ENCODE measurements around the gene VWA8.
A peak's percentile ranks its signal among the peaks of the same experiment; 100 is the strongest.
"Not testable (repeated sequence)": the region's sequence is repeated elsewhere in the genome, so short reads cannot be mapped to it uniquely, and the experiment has no call there.

Gene VWA8

GRCh38 chr13:41546372-41547190 lies 414.3 kb downstream of the VWA8 start:
- DNase-seq: no peak

GRCh38 chr13:41545432-41545707 lies 415.5 kb downstream of the VWA8 start:
- no peak for DNase-seq

DNA sequence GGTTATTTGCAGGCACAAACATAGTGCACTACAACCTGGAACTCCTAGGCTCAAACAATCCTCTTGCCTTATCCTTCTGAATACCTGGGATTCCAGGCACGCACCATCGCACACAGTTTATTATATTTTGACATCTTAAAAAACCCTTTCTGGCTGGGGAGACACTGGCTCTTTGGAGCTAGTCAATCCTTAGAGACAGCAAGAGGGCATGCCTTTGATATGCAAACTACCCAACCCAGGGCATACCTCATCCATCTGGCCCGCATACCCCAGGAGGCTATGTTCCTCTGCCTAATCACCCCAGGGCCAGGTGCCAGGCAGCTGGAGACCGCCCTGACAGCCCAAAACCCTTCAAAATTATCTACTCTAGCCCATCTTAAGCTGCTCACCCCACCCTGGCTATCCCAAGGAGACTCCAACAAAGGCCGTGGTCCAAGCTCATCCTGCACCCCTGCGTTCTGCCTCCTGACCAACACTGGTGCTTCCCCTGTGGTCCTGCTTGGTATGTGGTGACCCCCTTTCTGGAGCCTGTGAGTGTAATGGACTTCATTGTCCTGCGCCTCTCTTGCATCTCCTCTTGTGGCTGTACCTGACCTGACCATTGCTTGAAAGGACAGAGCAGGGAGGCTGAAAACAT lies 417.1 kb downstream of the VWA8 start:
- DNase-seq: no peak

DNA sequence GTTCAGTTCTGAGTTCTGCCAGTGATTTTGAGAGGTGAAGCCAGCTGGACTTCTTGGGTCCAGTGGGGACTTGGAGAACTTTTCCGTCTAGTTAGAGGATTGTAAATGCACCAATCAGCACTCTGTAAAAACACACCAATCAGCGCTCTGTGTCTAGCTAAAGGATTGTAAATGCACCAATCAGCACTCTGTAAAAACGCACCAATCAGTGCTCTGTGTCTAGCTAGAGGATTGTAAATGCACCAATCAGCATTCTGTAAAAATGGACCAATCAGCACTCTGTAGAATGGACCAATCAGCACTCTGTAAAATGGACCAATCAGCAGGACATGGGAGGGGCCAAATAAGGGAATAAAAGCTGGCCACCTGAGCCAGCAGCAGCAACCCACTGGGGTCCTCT lies 418.1 kb downstream of the VWA8 start:
- not testable (repeated sequence) for DNase-seq

DNA sequence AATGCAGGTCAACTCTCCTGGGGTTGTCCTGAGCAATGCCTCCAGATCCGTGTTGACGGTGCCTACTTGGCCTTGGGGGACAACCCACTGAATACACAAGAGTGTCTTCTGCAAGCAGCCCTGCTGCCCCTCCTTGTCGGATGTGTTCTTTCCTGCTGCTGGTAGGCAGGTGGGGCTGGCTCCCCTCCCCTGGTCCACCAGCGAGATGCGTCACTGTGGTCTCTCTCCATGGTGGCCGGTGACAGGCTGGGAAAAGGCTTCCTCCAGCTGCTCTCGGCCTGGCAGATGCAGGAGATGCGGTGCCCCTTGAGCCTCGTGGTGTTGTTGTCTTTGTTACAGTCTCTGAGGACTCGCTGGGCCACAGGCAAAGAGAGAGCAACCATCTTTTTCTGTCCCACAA lies 418.6 kb downstream of the VWA8 start:
- no peak for DNase-seq

DNA sequence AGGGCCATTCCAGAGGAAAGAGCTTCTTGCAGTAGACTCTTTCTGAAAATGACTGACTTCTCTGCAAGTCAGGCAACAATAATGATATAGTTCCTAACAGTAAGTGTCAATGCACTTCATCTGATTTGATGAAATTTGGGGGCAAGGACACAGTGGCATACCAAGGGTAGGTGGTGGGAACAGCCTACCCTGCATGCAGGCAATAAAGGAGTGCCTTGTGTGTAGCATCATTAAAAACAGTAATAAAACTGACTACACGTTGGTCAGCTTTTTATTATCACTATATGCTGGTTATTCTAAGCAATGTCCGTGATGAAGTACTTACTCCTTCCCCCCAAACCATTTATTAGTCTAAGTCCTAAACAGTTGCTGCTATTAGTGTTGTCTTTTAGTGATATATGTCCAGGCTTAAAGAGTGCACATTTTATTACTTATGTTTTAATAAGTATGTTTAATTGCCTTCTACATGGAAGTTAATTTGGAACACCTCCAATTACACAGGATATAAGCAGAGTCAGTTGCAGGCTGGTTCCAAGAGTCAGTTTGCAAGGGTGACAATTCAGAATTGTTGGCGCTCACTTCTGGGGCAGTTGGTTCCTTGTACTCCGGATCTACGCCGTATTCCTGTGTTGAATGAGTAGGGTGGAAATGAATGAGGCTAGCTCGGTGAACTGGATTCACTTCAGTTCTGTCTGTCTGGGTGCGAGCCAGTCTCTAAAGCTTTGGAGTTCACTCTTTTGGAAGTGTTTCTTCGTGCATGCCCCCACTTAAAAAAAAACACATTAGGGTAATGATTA lies 419.6 kb downstream of the VWA8 start:
- no peak for DNase-seq

GRCh38 chr13:41540240-41540639 lies 420.7 kb downstream of the VWA8 start:
- DNase-seq: peak; percentile 7

DNA sequence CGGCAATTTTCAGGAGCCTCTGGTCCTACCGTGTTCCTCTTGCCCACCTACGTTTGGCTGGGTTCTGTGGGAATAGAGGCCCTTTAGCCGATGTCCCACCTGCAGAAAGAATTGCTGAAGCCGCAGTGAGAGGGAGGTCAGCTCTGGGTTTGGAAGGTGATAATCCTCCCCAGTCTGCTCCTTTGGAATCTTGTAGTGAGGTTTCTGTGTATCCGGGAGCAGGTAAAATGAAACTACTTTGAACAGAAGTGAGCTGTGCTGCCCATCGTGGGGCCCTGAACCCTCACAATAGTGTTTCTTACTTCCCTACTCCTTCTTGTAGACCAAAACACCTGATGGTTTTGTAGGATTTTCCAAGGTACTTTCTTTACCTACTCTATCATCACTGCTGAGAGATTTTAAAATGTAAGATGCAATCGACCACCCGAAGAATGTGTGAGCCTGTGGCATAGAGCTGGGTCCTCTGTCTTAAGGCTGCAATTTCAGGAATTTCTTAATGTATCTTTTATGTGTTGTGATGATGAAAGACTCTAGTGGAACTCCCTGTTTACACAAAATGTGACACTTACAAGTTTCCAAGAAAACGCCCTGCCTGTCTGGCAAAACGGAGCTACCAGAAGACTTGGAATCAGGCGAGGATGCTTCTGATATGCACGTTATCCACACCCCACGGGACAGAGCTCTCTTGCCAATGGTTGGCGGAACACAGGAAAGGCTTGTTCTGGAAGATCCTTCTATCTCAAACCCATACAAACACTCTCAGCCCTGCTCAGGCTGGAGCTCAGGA lies 427.4 kb downstream of the VWA8 start:
- no peak for DNase-seq

DNA sequence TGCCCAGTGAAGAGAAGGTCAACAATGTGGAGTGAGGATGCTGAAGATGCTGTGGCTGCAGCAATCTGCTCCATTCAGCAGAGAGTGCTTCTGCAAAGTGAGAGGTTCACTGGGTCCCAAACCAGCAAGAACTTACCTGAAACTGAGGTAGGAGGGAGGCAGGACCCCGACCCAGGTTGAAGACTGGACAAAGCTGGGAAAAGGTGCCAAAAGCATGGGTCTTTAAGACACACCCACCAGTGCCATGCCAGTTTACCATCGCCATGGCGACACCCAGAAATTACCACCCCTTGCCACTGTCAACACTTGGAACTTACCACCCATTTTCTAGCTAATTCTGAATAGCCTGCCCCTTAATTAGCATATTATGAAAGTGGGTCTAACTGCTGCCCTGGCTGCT lies 432.9 kb downstream of the VWA8 start:
- no peak for DNase-seq

DNA sequence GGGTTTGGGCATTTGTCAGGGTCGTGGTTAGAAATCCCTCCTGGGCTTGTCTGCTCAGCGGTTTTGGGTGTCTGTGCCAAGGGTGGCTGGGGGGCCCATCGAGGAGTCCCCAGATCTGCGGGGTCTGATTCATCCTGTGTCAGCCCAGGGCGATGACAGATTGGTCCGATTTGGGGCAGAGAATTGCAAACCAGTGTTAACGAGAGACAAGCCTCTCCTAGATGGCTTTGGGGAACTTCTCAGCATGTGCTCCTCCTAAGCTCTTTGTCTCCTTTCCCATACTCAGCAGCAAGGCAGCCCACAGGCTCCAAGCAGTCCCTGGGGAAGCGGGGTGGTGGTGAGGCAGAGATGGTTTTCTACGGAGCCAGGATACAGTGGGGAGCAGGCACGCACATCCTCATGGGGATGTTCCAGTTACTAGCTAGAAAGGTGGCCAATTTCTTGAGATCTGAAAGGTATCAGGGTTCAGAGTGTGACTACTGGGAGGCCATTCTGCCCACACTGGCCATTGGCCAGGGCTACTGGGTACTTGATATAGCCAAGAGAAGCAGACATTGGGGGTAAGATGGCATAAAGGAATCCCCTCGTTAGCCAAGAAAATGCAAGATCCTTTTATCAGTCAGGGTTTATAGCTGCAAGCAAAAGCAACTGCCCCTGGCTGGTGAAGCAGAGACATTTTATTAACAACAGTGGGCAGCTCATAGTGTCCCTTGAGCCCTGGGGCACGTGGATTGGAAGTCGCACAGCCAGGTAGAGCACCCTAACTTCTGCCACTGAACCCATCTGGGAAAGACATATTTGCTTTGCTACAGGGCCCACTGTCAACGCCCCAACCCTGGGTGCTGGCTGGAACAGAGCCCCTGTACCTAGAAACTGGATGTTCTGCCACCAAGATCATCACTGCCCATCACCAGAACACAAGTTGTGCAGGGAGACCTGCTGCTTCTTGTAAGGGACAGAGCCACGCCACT lies 440.0 kb downstream of the VWA8 start:
- DNase-seq: no peak

DNA sequence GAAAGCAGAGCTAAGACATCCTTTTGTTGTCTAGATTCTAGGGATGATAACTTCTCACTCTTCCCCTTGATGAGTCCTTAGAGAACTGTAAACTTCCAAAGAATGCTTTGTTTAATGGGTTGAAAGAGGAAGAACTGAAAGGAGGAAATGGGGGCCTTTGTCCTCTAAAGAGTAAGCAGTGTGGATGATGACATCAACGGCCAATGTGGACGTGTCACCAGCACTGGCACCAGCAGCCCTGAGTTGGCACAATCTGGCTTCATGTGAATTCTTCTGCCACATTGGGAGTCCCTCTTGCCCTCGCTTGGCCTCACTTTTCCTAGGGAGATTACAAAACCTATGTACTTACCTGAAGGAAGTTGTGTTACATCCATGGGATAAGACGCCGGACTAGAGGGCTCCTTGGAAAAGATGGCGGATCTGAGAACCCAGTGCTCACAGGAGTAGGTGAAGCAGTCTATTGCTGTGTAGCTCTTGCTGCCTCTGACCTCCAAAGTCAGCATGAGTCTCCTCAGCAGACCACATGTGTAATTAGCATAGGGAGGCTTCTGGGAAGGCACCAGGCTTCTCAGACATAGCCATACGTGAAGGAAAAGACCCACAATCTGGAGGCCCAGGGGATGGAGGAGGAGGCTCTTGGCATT lies 440.8 kb downstream of the VWA8 start:
- no peak for DNase-seq
